Measurements from ENCODE around the gene DENND5B. TPM values are rescaled to one million over a fixed set of nuclear protein-coding genes. Genes with fewer than 3 reads are reported as not detected.

The DENND5B gene
- total RNA-seq, 4 donors from 2014 or later: 4.6 to 6.4 (median 5.4) TPM

DNA sequence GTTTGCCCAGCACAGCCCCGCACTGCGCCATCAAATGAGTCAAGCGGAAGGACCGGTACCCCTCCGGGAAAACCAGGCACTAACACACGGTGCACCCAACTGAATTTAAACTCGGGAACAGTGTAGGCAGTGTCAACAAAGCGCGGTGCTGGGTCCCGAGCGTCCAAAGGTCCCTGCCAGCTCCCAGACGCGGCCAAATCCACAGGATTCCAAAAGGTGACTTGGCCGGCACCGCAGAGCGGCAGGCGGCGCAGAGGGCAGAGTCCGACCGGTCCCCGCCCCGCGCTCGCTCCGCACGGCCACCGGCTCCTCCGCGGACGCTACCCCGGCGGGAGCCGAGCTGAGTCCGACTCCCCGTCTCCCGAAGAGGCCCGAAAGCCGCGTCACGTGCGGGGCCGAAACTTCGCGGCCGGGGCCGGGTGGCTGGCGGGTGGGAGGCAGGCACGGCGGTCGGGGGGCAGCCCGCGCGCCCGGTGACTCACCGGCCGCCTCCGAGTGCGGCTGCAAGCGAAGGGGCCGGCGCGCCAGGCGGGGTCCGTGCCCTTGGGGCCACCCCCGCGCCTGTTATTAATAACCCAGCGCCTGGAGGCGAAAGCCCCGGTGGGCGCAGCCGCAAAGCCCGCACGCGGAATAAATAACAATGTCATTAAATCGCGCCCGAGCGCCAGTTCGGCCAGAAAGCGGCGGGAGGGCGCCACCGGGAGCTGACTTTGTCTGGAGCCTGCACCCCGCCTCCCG is 863 bp downstream of the DENND5B start:
- H3K4me3 ChIP-seq (ENCODE audit: low read depth, poor library complexity, severe bottlenecking): peak overlapping the region; percentile 81
- TF ChIP-seq, protein P1, sequence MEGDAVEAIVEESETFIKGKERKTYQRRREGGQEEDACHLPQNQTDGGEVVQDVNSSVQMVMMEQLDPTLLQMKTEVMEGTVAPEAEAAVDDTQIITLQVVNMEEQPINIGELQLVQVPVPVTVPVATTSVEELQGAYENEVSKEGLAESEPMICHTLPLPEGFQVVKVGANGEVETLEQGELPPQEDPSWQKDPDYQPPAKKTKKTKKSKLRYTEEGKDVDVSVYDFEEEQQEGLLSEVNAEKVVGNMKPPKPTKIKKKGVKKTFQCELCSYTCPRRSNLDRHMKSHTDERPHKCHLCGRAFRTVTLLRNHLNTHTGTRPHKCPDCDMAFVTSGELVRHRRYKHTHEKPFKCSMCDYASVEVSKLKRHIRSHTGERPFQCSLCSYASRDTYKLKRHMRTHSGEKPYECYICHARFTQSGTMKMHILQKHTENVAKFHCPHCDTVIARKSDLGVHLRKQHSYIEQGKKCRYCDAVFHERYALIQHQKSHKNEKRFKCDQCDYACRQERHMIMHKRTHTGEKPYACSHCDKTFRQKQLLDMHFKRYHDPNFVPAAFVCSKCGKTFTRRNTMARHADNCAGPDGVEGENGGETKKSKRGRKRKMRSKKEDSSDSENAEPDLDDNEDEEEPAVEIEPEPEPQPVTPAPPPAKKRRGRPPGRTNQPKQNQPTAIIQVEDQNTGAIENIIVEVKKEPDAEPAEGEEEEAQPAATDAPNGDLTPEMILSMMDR (IDR thresholded peaks at IDR 0.05): no peak
- TF ChIP-seq POLR2A (IDR thresholded peaks at IDR 0.05): no peak
- intact Hi-C loops (cut with DNase I; ENCODE audit: low total_unique reads): no loop called here
- 0 to 1% methylated on average over 26 to 34 of the region's 85 CpGs for WGBS, 2 donors
- peak; percentile 19 to 94 for DNase-seq (ENCODE audit: low spot score in 2 of 2)

DNA sequence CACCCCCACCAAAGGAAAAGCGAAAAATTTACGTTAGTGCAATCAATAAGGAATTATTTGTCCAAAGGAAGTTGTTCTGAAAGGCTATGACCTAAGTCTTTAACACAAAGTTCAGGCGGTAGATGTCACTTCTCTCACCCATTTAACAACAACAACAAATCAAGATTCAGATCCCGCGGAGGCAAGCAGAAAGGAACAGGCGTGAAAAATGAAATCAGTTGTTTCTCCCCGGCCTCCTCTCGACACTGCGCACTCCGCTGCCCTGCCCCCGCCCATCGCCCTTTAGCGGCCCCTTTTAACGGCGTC is 1.4 kb downstream of the DENND5B start:
- intact Hi-C loops (cut with DNase I; ENCODE audit: low total_unique reads): no loop called here
- WGBS, 2 donors: 2 to 3% methylated on average over 14 to 15 of the region's 15 CpGs
- peak in 1 of 2 donors; percentile 42 for DNase-seq (ENCODE audit: low spot score in 2 of 2)
- no peak for TF ChIP-seq POLR2A (IDR thresholded peaks at IDR 0.05)
- TF ChIP-seq, protein P1 (IDR thresholded peaks at IDR 0.05): no peak
- peak overlapping the region; percentile 81 for H3K4me3 ChIP-seq (ENCODE audit: low read depth, poor library complexity, severe bottlenecking)

DNA sequence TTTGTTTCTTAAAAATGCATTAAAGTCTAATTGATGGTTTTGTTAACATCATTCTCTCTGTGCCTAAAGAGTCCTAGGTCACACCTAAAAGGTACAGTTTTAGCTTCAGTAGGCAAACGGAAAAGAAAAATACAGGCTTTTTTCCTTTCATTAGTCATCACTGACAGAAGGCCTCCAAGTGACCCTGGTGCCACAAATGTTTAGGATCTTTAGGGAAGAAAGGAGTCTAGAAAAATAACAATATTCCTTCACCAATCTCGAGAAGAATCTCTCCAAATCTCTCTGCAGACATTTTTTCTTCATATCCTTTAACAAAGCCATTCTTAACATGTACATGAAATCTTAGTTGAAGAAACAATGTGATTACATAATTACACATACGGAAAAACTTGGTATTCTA is 2.0 kb downstream of the DENND5B start:
- 35 to 40% methylated on average over 3 of the region's 3 CpGs for WGBS, 2 donors
- TF ChIP-seq POLR2A (IDR thresholded peaks at IDR 0.05): no peak
- TF ChIP-seq, protein P1 (IDR thresholded peaks at IDR 0.05): no peak
- intact Hi-C loops (cut with DNase I; ENCODE audit: low total_unique reads): no loop called here
- DNase-seq (ENCODE audit: low spot score in 2 of 2): no peak
- H3K4me3 ChIP-seq (ENCODE audit: low read depth, poor library complexity, severe bottlenecking): no peak overlapping the region

DNA sequence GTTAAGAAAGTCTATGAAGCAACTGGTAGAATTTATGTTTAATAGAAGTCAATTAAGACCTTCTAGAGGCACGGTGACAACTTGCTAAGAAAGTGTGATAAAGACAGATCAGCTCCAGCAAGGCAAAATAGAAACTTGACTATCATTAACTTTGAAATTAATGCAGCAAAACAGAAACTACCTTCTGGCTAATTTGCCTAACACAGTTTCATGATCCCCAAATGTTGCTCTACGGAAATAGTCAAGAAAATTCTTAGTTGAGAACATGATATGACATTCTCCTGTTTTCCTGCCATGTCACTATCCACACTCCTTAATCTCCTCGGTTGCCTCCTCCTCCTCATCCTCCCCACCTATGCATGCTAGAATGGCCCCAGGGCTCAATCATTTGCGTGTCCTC is 4.2 kb downstream of the DENND5B start:
- no peak overlapping the region for H3K4me3 ChIP-seq (ENCODE audit: low read depth, poor library complexity, severe bottlenecking)
- intact Hi-C loops (cut with DNase I; ENCODE audit: low total_unique reads): no loop called here
- WGBS, 2 donors: 80 to 89% methylated on average over 4 of the region's 4 CpGs
- no peak for TF ChIP-seq POLR2A (IDR thresholded peaks at IDR 0.05)
- TF ChIP-seq, protein P1 (IDR thresholded peaks at IDR 0.05): no peak
- DNase-seq (ENCODE audit: low spot score in 2 of 2): no peak

DNA sequence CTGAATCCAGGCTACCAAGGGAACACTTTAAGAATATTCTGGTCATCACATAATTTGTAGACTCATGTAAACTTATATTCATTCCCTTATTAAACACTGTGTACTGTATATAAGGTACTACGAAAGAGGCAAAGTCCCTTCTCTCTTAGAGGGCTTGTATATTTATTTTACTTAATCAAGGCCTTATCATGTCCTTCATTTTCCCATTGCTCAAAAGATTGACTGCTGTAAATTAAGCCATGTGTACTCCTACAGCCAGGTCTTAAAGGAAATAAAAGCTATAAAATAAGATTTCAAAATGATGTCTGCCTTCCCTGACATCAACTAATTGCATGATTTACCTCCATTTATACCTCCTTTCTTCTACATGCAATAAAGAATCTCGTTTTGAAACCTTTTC is 5.0 kb downstream of the DENND5B start:
- no peak for DNase-seq (ENCODE audit: low spot score in 2 of 2)
- intact Hi-C loops (cut with DNase I; ENCODE audit: low total_unique reads): no loop called here
- H3K4me3 ChIP-seq (ENCODE audit: low read depth, poor library complexity, severe bottlenecking): no peak overlapping the region
- TF ChIP-seq, protein P1 (IDR thresholded peaks at IDR 0.05): no peak
- no peak for TF ChIP-seq POLR2A (IDR thresholded peaks at IDR 0.05)
- WGBS, 2 donors: 84 to 89% methylated on average over 2 of the region's 2 CpGs

DNA sequence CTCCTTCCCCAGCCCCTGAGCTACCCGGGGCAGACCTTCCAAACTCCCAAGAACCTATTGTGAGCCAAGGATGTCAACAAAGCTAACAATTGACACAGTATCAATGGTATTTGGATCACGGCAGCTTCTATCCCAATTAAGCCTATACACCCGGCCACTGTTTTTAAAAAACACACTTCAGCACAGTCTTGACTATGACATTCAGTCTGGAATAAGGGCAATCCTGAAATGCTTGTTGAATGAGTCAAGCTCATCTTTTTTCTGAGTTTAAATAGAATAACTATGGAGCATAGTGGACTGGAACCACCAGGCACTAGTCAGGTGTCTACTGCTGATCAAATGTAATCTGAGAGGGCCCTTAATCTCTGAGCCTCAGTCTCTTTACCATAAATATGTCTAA is 5.7 kb downstream of the DENND5B start:
- no peak for DNase-seq (ENCODE audit: low spot score in 2 of 2)

More for the DNA sequence above, 5.7 kb downstream of the DENND5B start:
- H3K4me3 ChIP-seq (ENCODE audit: low read depth, poor library complexity, severe bottlenecking): no peak overlapping the region
- intact Hi-C loops (cut with DNase I; ENCODE audit: low total_unique reads): no loop called here
- TF ChIP-seq POLR2A (IDR thresholded peaks at IDR 0.05): no peak
- TF ChIP-seq, protein P1 (IDR thresholded peaks at IDR 0.05): no peak
- 82 to 94% methylated on average over 3 of the region's 3 CpGs for WGBS, 2 donors

Data from lower leg skin (tissue), 4 donors.